DMS79 treated with DMSO at 0.1 percent for 48 hours (cell line): ENCODE results near the gene KIAA1958.

Source experiments
- DNase-seq: peaks from one replicate; lab custom pipeline; 2025; lab: John Stamatoyannopoulos, UW

KIAA1958 gene

GRCh38 chr9:112605518-112605917 is 118.9 kb downstream of the KIAA1958 start:
- no peak for DNase-seq

- DNase-seq: no peak
Observed at GRCh38 chr9:112605963-112606699, 119.5 kb downstream of the KIAA1958 start.

- DNase-seq: no peak
Observed at GRCh38 chr9:112608851-112609250, 122.2 kb downstream of the KIAA1958 start.

- no peak for DNase-seq
Observed at GRCh38 chr9:112615584-112616266, 129.1 kb downstream of the KIAA1958 start.

GRCh38 chr9:112617371-112617770 is 130.7 kb downstream of the KIAA1958 start:
- DNase-seq: no peak

- no peak for DNase-seq
Observed at GRCh38 chr9:112618385-112619009, 131.9 kb downstream of the KIAA1958 start.

GRCh38 chr9:112620388-112620787 is 133.8 kb downstream of the KIAA1958 start:
- DNase-seq: no peak

- DNase-seq: no peak
Observed at GRCh38 chr9:112621018-112621655, 134.5 kb downstream of the KIAA1958 start.

- DNase-seq: no peak
Observed at GRCh38 chr9:112623198-112623597, 136.6 kb downstream of the KIAA1958 start.

- DNase-seq: peak; percentile 27
Observed at GRCh38 chr9:112624711-112625707, 138.4 kb downstream of the KIAA1958 start.

- DNase-seq: no peak
Observed at GRCh38 chr9:112629671-112630485, 143.3 kb downstream of the KIAA1958 start.

- DNase-seq: no peak
Observed at GRCh38 chr9:112631313-112632070, 144.9 kb downstream of the KIAA1958 start.

GRCh38 chr9:112640311-112640710 is 153.7 kb downstream of the KIAA1958 start:
- DNase-seq: no peak

GRCh38 chr9:112642126-112642525 is 155.5 kb downstream of the KIAA1958 start:
- peak; percentile 8 for DNase-seq

- DNase-seq: no peak
Observed at GRCh38 chr9:112647596-112647995, 161.0 kb downstream of the KIAA1958 start.

GRCh38 chr9:112648624-112649023 is 162.0 kb downstream of the KIAA1958 start:
- DNase-seq: no peak

- no peak for DNase-seq
Observed at GRCh38 chr9:112654282-112654681, 167.7 kb downstream of the KIAA1958 start.

GRCh38 chr9:112655668-112656067 is 169.0 kb downstream of the KIAA1958 start:
- DNase-seq: no peak

GRCh38 chr9:112659906-112660305 is 173.3 kb downstream of the KIAA1958 start:
- DNase-seq: no peak

GRCh38 chr9:112663681-112664080 is 177.1 kb downstream of the KIAA1958 start:
- no peak for DNase-seq
